SK-N-SH (cell line): ENCODE results near the gene USP47. TPM values are rescaled to one million over a fixed set of nuclear protein-coding genes. Genes with fewer than 3 reads are reported as not detected.
A peak's percentile ranks its signal among the peaks of the same experiment; 100 is the strongest.

ENCODE experiments used
- CTCF ChIA-PET: fragments of 300-600, 350-600 bp; formaldehyde crosslinking; extraction: SDS; loops from one replicate; lab custom pipeline; 2021; lab: Yijun Ruan, JAX
- POLR2A ChIA-PET: fragments of 350-600 bp; sonication (Branson Sonifier 250); formaldehyde crosslinking; extraction: SDS; loops from one replicate; lab custom pipeline; 2020; ENCODE audit warnings: antibody characterized with exemption, inconsistent platforms; lab: Yijun Ruan, JAX
- DNase-seq: peaks from one replicate; pipeline ENCODE4 v3.0.0; 2012
- H2AFZ ChIP-seq: fragments of 200-600 bp; sonication (generic); 2 replicates; pipeline ENCODE4 v1.8.1; 2016; ENCODE audit warnings: antibody characterized with exemption, mild to moderate bottlenecking, low read depth
- H3F3A ChIP-seq: fragments of 200-600 bp; sonication (generic); replicated peaks from 2 replicates; pipeline ENCODE3; 2016; ENCODE audit warnings: antibody characterized with exemption, mild to moderate bottlenecking; ENCODE audit not compliant: insufficient read depth
- H3K27ac ChIP-seq, 2 experiments: fragments of 200-500 bp in 1 of 2; fragments of 200-600 bp in 1 of 2; sonication (Bioruptor generic) in 1 of 2; sonication (generic), shearing (Covaris generic) in 1 of 2; 2 replicates each; pipeline versions ENCODE4 v1.5.1 to v1.6.1; 2014 to 2016; ENCODE audit warnings: low read depth in 2 of 2, inconsistent platforms in 1 of 2, low read length in 1 of 2, mild to moderate bottlenecking in 1 of 2, mixed read lengths in 1 of 2
- H3K27me3 ChIP-seq: fragments of 200-600 bp; sonication (generic), shearing (Covaris generic); 2 replicates; pipeline ENCODE4 v1.6.1; 2016; ENCODE audit warnings: mixed run types; ENCODE audit not compliant: insufficient read depth
- H3K36me3 ChIP-seq, 2 experiments: fragments of 200-500 bp in 1 of 2; fragments of 200-600 bp in 1 of 2; sonication (Bioruptor generic) in 1 of 2; sonication (generic) in 1 of 2; replicated peaks in 1 of 2; 2 replicates each; pipeline versions ENCODE3 to v1.5.1; 2014 to 2016; ENCODE audit warnings: low read length in 1 of 2, mild to moderate bottlenecking in 1 of 2; ENCODE audit not compliant: insufficient read depth in 2 of 2, control insufficient read depth in 1 of 2
- H3K4me1 ChIP-seq, 2 experiments: fragments of 200-500 bp in 1 of 2; fragments of 200-600 bp in 1 of 2; sonication (Bioruptor generic) in 1 of 2; sonication (generic), shearing (Covaris generic) in 1 of 2; 2 replicates each; pipeline versions ENCODE4 v1.5.1 to v1.6.1; 2014 to 2016; ENCODE audit warnings: low read depth in 1 of 2, low read length in 1 of 2, mixed run types in 1 of 2; ENCODE audit not compliant: insufficient read depth in 2 of 2, control insufficient read depth in 1 of 2
- H3K4me2 ChIP-seq: fragments of 200-600 bp; sonication (generic), shearing (Covaris generic); 2 replicates; pipeline ENCODE4 v1.6.1; 2017; ENCODE audit warnings: mixed run types
- H3K4me3 ChIP-seq, 2 experiments: fragments of 200-500 bp in 1 of 2; fragments of 200-600 bp in 1 of 2; sonication (Bioruptor generic) in 1 of 2; sonication (generic), shearing (Covaris generic) in 1 of 2; 2 replicates each; pipeline versions ENCODE4 v1.5.1 to v1.8.1; 2014 to 2016; ENCODE audit warnings: low read depth in 2 of 2, inconsistent platforms in 1 of 2, low read length in 1 of 2, mild to moderate bottlenecking in 1 of 2, mixed read lengths in 1 of 2, moderate library complexity in 1 of 2
- H3K79me2 ChIP-seq: fragments of 200-600 bp; sonication (generic); 2 replicates; pipeline ENCODE4 v1.8.1; 2017; ENCODE audit warnings: mild to moderate bottlenecking; ENCODE audit not compliant: insufficient read depth
- H3K9ac ChIP-seq: fragments of 200-600 bp; sonication (generic); 2 replicates; pipeline ENCODE4 v1.6.1; 2017; ENCODE audit warnings: mixed run types
- H3K9me2 ChIP-seq: fragments of 200-600 bp; sonication (generic); 2 replicates; pipeline ENCODE4 v1.6.1; 2017; ENCODE audit warnings: mixed run types
- H3K9me3 ChIP-seq: fragments of 200-600 bp; sonication (generic); 2 replicates; pipeline ENCODE4 v1.6.1; 2017; ENCODE audit warnings: mixed run types, mild to moderate bottlenecking, moderate library complexity
- H4K20me1 ChIP-seq: fragments of 200-600 bp; sonication (generic); 2 replicates; pipeline ENCODE4 v1.6.1; 2017; ENCODE audit warnings: mild to moderate bottlenecking, mixed run types; ENCODE audit not compliant: insufficient read depth
- FOSL2 ChIP-seq: IDR thresholded peaks from 2 replicates; pipeline ENCODE4 v1.4.0; 2012; ENCODE audit warnings: low read depth, mild to moderate bottlenecking, moderate library complexity, borderline replicate concordance
- JUND ChIP-seq: IDR thresholded peaks from 2 replicates; pipeline ENCODE4 v1.4.0; 2012
- MEF2A ChIP-seq: IDR thresholded peaks from 2 replicates; pipeline ENCODE4 v1.4.0; 2012; ENCODE audit warnings: low read depth, borderline replicate concordance
- REST ChIP-seq: IDR thresholded peaks from 2 replicates; pipeline ENCODE4 v1.6.1; 2012; ENCODE audit warnings: mild to moderate bottlenecking, low read depth, low read length, moderate library complexity
- SIN3A ChIP-seq: IDR thresholded peaks from 2 replicates; pipeline ENCODE4 v1.6.1; 2012; ENCODE audit warnings: low read depth, mild to moderate bottlenecking, low read length, moderate library complexity, borderline replicate concordance
- TCF12 ChIP-seq: IDR thresholded peaks from 2 replicates; pipeline ENCODE4 v1.4.0; 2012
- TEAD4 ChIP-seq: IDR thresholded peaks from 2 replicates; pipeline ENCODE4 v1.4.0; 2012; ENCODE audit warnings: mild to moderate bottlenecking, borderline replicate concordance; ENCODE audit not compliant: insufficient read depth
- USF2 ChIP-seq: fragments of 150-350 bp; IDR thresholded peaks from 2 replicates; pipeline ENCODE4 v1.6.1; 2017; ENCODE audit warnings: antibody characterized with exemption, low read length, low read depth, borderline replicate concordance
- WGBS: methylation state at CpG from one replicate; pipeline ENCODE4 v1.1.6; 2017; ENCODE audit warnings: low lambda C conversion rate; 5-methylcytosine and 5-hydroxymethylcytosine counted together
- polyA plus RNA-seq, 3 experiments: library from polyadenylated mRNA; depleted of rRNA; stranded (reverse); fragments of >200 nt; gene quantifications; 2 replicates each; pipeline ENCODE4 v1.2.3, GENCODE V29; 2012

Gene USP47
- polyA plus RNA-seq, 1 of the 3 experiments (the other 2 are of a cell fraction), result 10.3 TPM

GRCh38 chr11:11944444-11944843 is 102.7 kb downstream of the USP47 start (continued):
- TF ChIP-seq USF2, result no peak
- TF ChIP-seq SIN3A, result no peak
- TF ChIP-seq, all 33 proteins: peak for 0

GRCh38 chr11:11946180-11946579 is 104.4 kb downstream of the USP47 start:
- POLR2A ChIA-PET, result no interaction called here
- Histone ChIP-seq H3K27me3 (no peaks in the 10 kb centered on the region), H3K27ac (peak overlapping the region; percentile 60 to 65)

More at GRCh38 chr11:11946180-11946579, 104.4 kb downstream of the USP47 start:
- no peak for DNase-seq
- WGBS, result 61% methylated on average over 2 of the region's 2 CpGs
- no peak overlapping the region for H3K4me2 ChIP-seq
- TF ChIP-seq JUND (no peak), TEAD4 (peak; percentile 46; the same call in 1 of the 2 replicates), TCF12 (0 out of 2 replicates have a peak, but pooled peaks have one; percentile 6), FOSL2 (peak; percentile 31; the same call in 1 of the 2 replicates), SIN3A (no peak), REST (no peak), MEF2A (no peak)
- no peak overlapping the region for H3K9ac ChIP-seq
- H4K20me1 ChIP-seq, result no peaks in the 10 kb centered on the region
- H3F3A ChIP-seq, result peaks cover 12% of the 10 kb centered on the region
- no peaks in the 10 kb centered on the region for H3K9me3 ChIP-seq
- H3K9me2 ChIP-seq, result no peaks in the 10 kb centered on the region
- CTCF ChIA-PET, result interaction anchor here (0.9 to 3.0 kb wide), 5 partner anchors 9 to 101 kb away, joined by 3 to 16 read pairs (median 8); no protein-coding TSS in a partner anchor
- H3K36me3 ChIP-seq, result peaks cover 79 to 83% of the 10 kb centered on the region in 2 experiments
- no peak overlapping the region for H2AFZ ChIP-seq
- peaks cover 5 to 13% of the 10 kb centered on the region in 2 experiments for H3K4me1 ChIP-seq
- no peaks in the 10 kb centered on the region for H3K79me2 ChIP-seq
- no peak overlapping the region for H3K4me3 ChIP-seq
